ENCODE data around the gene CDCA8.

The CDCA8 gene

DNA sequence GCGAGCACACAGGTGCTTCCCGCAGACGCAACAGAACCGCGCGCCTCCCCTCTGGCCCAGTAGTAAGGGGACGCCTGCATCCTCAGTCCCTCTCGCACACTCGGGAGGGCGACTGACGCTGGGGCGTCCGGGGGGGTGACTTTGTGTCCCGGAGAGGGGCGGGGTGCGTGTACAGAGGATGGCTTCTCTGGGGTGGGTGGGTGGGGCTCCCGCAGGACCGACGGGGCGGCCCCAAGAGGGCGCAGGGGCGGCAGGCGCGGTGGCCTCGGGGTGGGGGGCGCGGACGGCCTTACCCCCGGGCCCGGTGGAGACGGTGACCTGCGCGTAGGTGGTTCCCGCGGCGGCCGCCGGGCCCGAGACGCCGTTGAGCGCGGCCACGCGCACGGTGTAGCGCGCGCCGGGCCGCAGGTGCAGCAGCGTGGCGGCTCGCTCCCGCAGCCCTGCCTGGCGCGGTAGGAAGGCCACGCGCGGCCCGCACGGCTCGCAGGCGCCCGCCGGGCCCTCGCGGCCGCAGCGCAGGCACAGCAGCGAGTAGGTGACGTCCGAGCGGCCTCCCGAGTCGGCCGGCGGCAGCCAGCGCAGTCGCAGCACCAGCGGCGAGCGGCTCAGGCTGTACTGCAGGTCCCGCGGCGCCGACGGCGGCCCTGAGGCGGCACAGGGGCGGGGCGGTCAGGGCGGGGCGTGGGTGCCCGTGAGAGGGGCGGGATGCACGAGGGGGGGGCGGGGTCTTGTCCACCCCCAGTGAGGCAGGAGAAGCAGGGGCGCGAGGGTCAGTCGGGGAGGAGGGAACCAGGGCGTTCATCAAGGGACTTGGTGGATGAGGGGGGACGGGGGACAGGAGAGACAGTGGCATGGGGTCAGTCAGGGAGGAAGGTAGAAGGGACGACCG is 60.5 kb downstream of the CDCA8 start:
- no peak for TF ChIP-seq CTCF (IDR thresholded peaks at IDR 0.05; ENCODE audit: low read depth, low read length)
- H3K4me3 ChIP-seq (ENCODE audit: low read depth, low read length), result no peak overlapping the region

DNA sequence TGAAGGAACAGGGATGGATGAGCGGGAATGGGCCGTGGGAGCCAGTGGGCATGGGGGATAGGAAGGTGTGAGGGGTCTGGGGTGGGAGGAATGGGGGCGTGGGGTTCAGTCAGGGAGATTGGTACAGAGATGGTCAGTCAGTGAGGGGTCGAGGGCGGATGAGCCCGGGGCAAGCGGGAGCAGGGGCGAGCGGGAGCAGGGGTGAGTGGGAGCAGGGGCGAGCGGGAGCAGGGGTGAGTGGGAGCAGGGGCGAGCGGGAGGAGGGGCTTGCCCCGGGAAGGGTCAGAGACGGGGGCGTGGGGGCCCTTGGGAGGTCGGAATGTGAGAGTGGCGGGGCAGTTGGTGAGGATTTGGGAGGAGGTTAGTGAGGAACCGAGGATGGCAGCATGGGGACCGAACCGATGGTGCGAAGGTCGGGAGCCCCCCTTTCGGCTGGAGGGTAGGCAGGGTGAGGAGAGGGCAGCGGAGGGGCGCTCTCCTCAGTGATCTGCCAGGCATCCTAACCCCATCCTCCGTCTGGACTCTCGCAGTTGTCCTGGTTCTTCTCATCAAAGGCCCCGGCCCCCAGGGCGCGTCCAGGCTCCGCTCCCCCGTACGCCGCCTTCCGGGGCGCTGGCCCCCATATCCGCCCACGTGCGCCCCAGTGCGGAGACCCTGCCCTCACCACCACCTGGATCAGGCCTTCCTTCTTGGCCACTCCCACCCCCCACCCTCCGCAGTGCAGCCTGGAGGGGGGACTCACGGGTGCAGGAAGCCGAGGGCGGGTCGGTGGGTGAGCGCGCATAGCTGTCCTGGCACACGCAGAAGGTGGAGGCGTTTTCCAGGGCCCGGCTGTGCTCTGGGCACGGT is 61.4 kb downstream of the CDCA8 start:
- no peak for TF ChIP-seq CTCF (IDR thresholded peaks at IDR 0.05; ENCODE audit: low read depth, low read length)
- no peak overlapping the region for H3K4me3 ChIP-seq (ENCODE audit: low read depth, low read length)

DNA sequence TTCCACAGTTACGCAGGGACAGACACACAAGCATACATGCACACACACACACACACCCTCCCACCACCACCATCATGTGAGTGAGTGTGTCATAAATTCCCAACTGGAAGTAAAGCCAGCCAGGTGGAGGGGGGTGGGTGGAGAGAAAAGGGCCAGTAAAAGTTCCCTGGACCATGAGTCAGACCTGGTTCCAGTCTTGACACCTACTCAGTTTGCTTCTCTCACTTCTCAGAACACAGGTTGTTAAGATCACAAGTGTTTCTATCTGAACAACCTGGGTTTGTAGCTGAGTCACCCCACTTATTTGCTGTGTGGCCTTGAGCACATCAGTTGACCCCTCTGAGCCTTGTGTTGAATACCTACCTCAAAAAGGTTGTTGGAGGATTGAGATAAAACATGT is 63.0 kb downstream of the CDCA8 start:
- H3K4me3 ChIP-seq (ENCODE audit: low read depth, low read length), result no peak overlapping the region
- no peak for TF ChIP-seq CTCF (IDR thresholded peaks at IDR 0.05; ENCODE audit: low read depth, low read length)

GRCh38 chr1:37755951-37756560 is 63.7 kb downstream of the CDCA8 start:
- no peak for TF ChIP-seq CTCF (IDR thresholded peaks at IDR 0.05; ENCODE audit: low read depth, low read length)
- H3K4me3 ChIP-seq (ENCODE audit: low read depth, low read length), result no peak overlapping the region
